IMR-90 (cell line): ENCODE results near the gene PF4V1. TPM values are rescaled to one million over a fixed set of nuclear protein-coding genes. Genes with fewer than 3 reads are reported as not detected.

Source experiments
- ATAC-seq: fragments of 200-7000 bp; cut with Tn5 transposase; 2 replicates; pipeline ENCODE4 v1.9.1; 2020; ENCODE audit warnings: low read depth, mild to moderate bottlenecking, moderate library complexity
- BruUV-seq: library from RNA; stranded (reverse); fragments of 400-500 nt; replicated peaks from 2 replicates; lab custom pipeline; 2021; lab: Mats Ljungman, UMichigan
- CTCF ChIA-PET: fragments of 300-600 bp; formaldehyde crosslinking; extraction: SDS; loops from one replicate; lab custom pipeline; 2021; ENCODE audit warnings: antibody characterized with exemption; lab: Yijun Ruan, JAX
- POLR2A ChIA-PET: fragments of 300-600 bp; sonication (Branson Sonifier 250); formaldehyde crosslinking; loops from one replicate; lab custom pipeline; 2022; ENCODE audit warnings: antibody characterized with exemption; ENCODE audit not compliant: unreplicated experiment; lab: Charles Lee
- DNase-seq: peaks from one replicate; pipeline ENCODE4 v3.0.0; 2013
- H2AFZ ChIP-seq: replicated peaks from 2 replicates; pipeline ENCODE3; 2013; ENCODE audit warnings: low read length, mild to moderate bottlenecking; ENCODE audit not compliant: poor library complexity
- H2AK5ac ChIP-seq: 2 replicates; pipeline ENCODE4 v1.6.1; 2013; ENCODE audit warnings: low read depth, low read length, inconsistent platforms
- H2AK9ac ChIP-seq: replicated peaks from 2 replicates; pipeline ENCODE3; 2013; ENCODE audit warnings: mild to moderate bottlenecking, low read depth, low read length, moderate library complexity; ENCODE audit not compliant: poor library complexity
- H2BK120ac ChIP-seq: 2 replicates; pipeline ENCODE4 v1.6.1; 2013; ENCODE audit warnings: low read depth, low read length, inconsistent platforms
- H2BK15ac ChIP-seq: 3 replicates; pipeline ENCODE4 v1.6.1; 2013; ENCODE audit warnings: low read depth, low read length, inconsistent platforms
- H2BK20ac ChIP-seq: 2 replicates; pipeline ENCODE4 v1.6.1; 2013; ENCODE audit warnings: low read depth, mild to moderate bottlenecking, inconsistent platforms, low read length, moderate library complexity
- H2BK5ac ChIP-seq: 2 replicates; pipeline ENCODE4 v1.6.1; 2013; ENCODE audit warnings: mild to moderate bottlenecking, low read depth, low read length, inconsistent platforms; ENCODE audit not compliant: poor library complexity, severe bottlenecking
- H3K14ac ChIP-seq: replicated peaks from 2 replicates; pipeline ENCODE4 v1.6.1; 2013; ENCODE audit warnings: low read depth, low read length, inconsistent platforms
- H3K18ac ChIP-seq: 2 replicates; pipeline ENCODE4 v1.6.1; 2013; ENCODE audit warnings: low read depth, low read length, control low read depth
- H3K23ac ChIP-seq: 2 replicates; pipeline ENCODE4 v1.6.1; 2013; ENCODE audit warnings: low read depth, low read length, inconsistent platforms
- H3K27ac ChIP-seq: 2 replicates; pipeline ENCODE4 v1.5.1; 2013; ENCODE audit warnings: mild to moderate bottlenecking, control low read depth, low read length; ENCODE audit not compliant: insufficient read depth
- H3K27me3 ChIP-seq: 2 replicates; pipeline ENCODE4 v1.6.1; 2013; ENCODE audit warnings: low read length; ENCODE audit not compliant: control insufficient read depth, insufficient read depth
- H3K36me3 ChIP-seq: 2 replicates; pipeline ENCODE4 v1.6.1; 2013; ENCODE audit warnings: low read length, mixed read lengths; ENCODE audit not compliant: control insufficient read depth, insufficient read depth
- H3K4ac ChIP-seq: 2 replicates; pipeline ENCODE4 v1.6.1; 2013; ENCODE audit warnings: low read depth, low read length, inconsistent platforms
- H3K4me1 ChIP-seq: 2 replicates; pipeline ENCODE4 v1.6.1; 2013; ENCODE audit warnings: low read length, mixed read lengths; ENCODE audit not compliant: control insufficient read depth, insufficient read depth
- H3K4me2 ChIP-seq: 2 replicates; pipeline ENCODE4 v1.6.1; 2013; ENCODE audit warnings: low read depth, mild to moderate bottlenecking, control low read depth, low read length, moderate library complexity
- H3K4me3 ChIP-seq: 2 replicates; pipeline ENCODE4 v1.5.1; 2013; ENCODE audit warnings: low read depth, mild to moderate bottlenecking, control low read depth, low read length, moderate library complexity; ENCODE audit not compliant: insufficient read depth
- H3K56ac ChIP-seq: 2 replicates; pipeline ENCODE4 v1.6.1; 2013; ENCODE audit warnings: low read length, inconsistent platforms; ENCODE audit not compliant: insufficient read depth; ENCODE audit errors: extremely low read depth
- H3K79me1 ChIP-seq, 2 experiments: 2 replicates each; pipeline ENCODE4 v1.6.1; 2013; ENCODE audit warnings: low read length in 2 of 2, inconsistent platforms in 1 of 2, low read depth in 1 of 2
- H3K9ac ChIP-seq: 2 replicates; pipeline ENCODE4 v1.6.1; 2013; ENCODE audit warnings: low read depth, low read length, control low read depth
- H3K9me1 ChIP-seq: 2 replicates; pipeline ENCODE4 v1.6.1; 2013; ENCODE audit warnings: low read length, inconsistent platforms; ENCODE audit not compliant: insufficient read depth
- H3K9me3 ChIP-seq: 2 replicates; pipeline ENCODE4 v1.6.1; 2013; ENCODE audit warnings: low read length; ENCODE audit not compliant: control insufficient read depth, insufficient read depth
- H4K20me1 ChIP-seq: 2 replicates; pipeline ENCODE4 v1.6.1; 2013; ENCODE audit warnings: low read length, inconsistent platforms; ENCODE audit not compliant: insufficient read depth
- H4K5ac ChIP-seq: 2 replicates; pipeline ENCODE4 v1.6.1; 2013; ENCODE audit warnings: mild to moderate bottlenecking, low read depth, low read length, control low read depth
- H4K8ac ChIP-seq, 2 experiments: 2 replicates each; pipeline ENCODE4 v1.6.1; 2013; ENCODE audit warnings: low read depth in 2 of 2, low read length in 2 of 2, control low read depth in 1 of 2, inconsistent platforms in 1 of 2
- H4K91ac ChIP-seq: 2 replicates; pipeline ENCODE4 v1.6.1; 2013; ENCODE audit warnings: low read depth, low read length, inconsistent platforms; ENCODE audit not compliant: insufficient read depth
- BHLHE40 ChIP-seq: fragments of 150-350 bp; IDR thresholded peaks from 2 replicates; pipeline ENCODE4 v1.6.1; 2016; ENCODE audit warnings: mild to moderate bottlenecking, low read depth, low read length
- CEBPB ChIP-seq: IDR thresholded peaks from 2 replicates; pipeline ENCODE4 v1.6.1; 2012; ENCODE audit warnings: low read depth, low read length, improper control_type of control experiment
- CHD1 ChIP-seq: IDR thresholded peaks from 2 replicates; pipeline ENCODE4 v1.6.1; 2012; ENCODE audit warnings: low read depth, low read length, improper control_type of control experiment
- CTCF ChIP-seq: conservative IDR thresholded peaks from 2 replicates; pipeline ENCODE4 v1.5.1; 2012; ENCODE audit warnings: mild to moderate bottlenecking, low read depth, low read length, improper control_type of control experiment
- FOS ChIP-seq: fragments of 150-350 bp; IDR thresholded peaks from 2 replicates; pipeline ENCODE4 v1.6.1; 2016; ENCODE audit warnings: low read depth, low read length
- MAFK ChIP-seq: IDR thresholded peaks from 2 replicates; pipeline ENCODE4 v1.6.1; 2012; ENCODE audit warnings: low read depth, low read length, improper control_type of control experiment
- MAZ ChIP-seq: IDR thresholded peaks from 2 replicates; pipeline ENCODE4 v1.6.1; 2012; ENCODE audit warnings: low read depth, mild to moderate bottlenecking, low read length, improper control_type of control experiment, moderate library complexity, borderline replicate concordance
- MXI1 ChIP-seq: IDR thresholded peaks from 2 replicates; pipeline ENCODE4 v1.6.1; 2012; ENCODE audit warnings: low read depth, mild to moderate bottlenecking, low read length, moderate library complexity, borderline replicate concordance
- NFE2L2 ChIP-seq: fragments of 150-350 bp; IDR thresholded peaks from 2 replicates; pipeline ENCODE4 v1.6.1; 2016; ENCODE audit warnings: low read depth, mild to moderate bottlenecking, low read length
- POLR2A ChIP-seq: IDR thresholded peaks from 2 replicates; pipeline ENCODE4 v1.6.1; 2012; ENCODE audit warnings: mild to moderate bottlenecking, low read depth, low read length
- RAD21 ChIP-seq: IDR thresholded peaks from 2 replicates; pipeline ENCODE4 v1.6.1; 2012; ENCODE audit warnings: low read length, improper control_type of control experiment
- RCOR1 ChIP-seq: IDR thresholded peaks from 2 replicates; pipeline ENCODE4 v1.6.1; 2012; ENCODE audit warnings: mild to moderate bottlenecking, low read length, improper control_type of control experiment; ENCODE audit not compliant: insufficient replicate concordance
- RFX5 ChIP-seq: IDR thresholded peaks from 2 replicates; pipeline ENCODE4 v1.8.0; 2012; ENCODE audit warnings: low read depth, mild to moderate bottlenecking, low read length, moderate library complexity
- SMC3 ChIP-seq: fragments of 150-350 bp; IDR thresholded peaks from 2 replicates; pipeline ENCODE4 v1.6.1; 2016; ENCODE audit warnings: low read depth, mild to moderate bottlenecking, antibody characterized with exemption, low read length, moderate library complexity
- USF2 ChIP-seq: fragments of 150-350 bp; IDR thresholded peaks from 2 replicates; pipeline ENCODE4 v1.6.1; 2017; ENCODE audit warnings: mild to moderate bottlenecking, antibody characterized with exemption, low read length, low read depth
- WGBS, 2 experiments: methylation state at CpG; one replicate each; pipeline versions ENCODE4 v1.1.5 to v1.1.7; 2013; ENCODE audit warnings: missing lambda C conversion rate in 2 of 2; ENCODE audit not compliant: insufficient read length in 1 of 2; ENCODE audit errors: extremely low coverage in 2 of 2; 5-methylcytosine and 5-hydroxymethylcytosine counted together
- dilution Hi-C: fragments of 300-500 bp; cut with HindIII; formaldehyde crosslinking; loops from one replicate; pipeline ENCODE4 v1.14.3; 2018; ENCODE audit warnings: low sequenced_read_pairs; ENCODE audit not compliant: unreplicated experiment
- in situ Hi-C: fragments of 300-500 bp; cut with MboI; formaldehyde crosslinking; loops from 3 replicates; pipeline ENCODE4 v1.14.3; 2019; ENCODE audit warnings: low sequenced_read_pairs, inconsistent platforms, mixed read lengths
- intact Hi-C: fragments of 100-400 bp; cut with micrococcal nuclease; formaldehyde crosslinking; loops from 2 replicates; pipeline ENCODE4 v1.10.0; 2022
- polyA plus RNA-seq, 3 experiments: library from polyadenylated mRNA; depleted of rRNA; stranded (reverse); fragments of >200 nt; gene quantifications; 2 replicates each; pipeline ENCODE4 v1.2.3, GENCODE V29; 2012; ENCODE audit warnings: low replicate concordance in 1 of 3
- total RNA-seq: library from RNA; depleted of rRNA; stranded (reverse); fragments of >200 nt; gene quantifications from 2 replicates; pipeline ENCODE4 v1.2.3, GENCODE V29; 2012
- TF ChIP-seq, protein P1 (sequence below): fragments of 150-350 bp; IDR thresholded peaks from 2 replicates; pipeline ENCODE4 v1.6.1; 2016; ENCODE audit warnings: low read depth, mild to moderate bottlenecking, low read length, moderate library complexity, borderline replicate concordance

The PF4V1 gene
- total and polyA plus RNA-seq, 2 of the 4 experiments (the other 2 are of a cell fraction) = not detected

DNA sequence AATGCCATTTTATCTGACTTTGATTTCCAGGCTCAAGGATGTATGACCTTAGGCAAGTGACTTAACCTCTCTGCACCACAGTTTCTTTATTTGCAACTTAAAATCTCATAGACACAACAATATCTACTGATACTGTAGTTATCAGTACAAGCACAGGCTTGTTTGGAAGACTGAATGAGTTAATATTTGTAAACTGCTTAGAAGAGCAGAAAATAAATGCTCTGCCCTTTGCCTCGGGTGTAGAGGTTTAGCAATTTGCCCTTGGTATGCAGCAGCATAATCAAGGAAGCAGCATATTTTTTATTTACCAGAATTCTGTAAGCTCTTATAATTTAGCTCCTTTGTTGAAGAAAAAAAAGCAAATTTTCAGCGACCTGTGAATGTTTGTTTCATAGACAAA, 13.2 kb downstream of the PF4V1 start:
- in situ Hi-C loops = no loop called here
- no peak overlapping the region for H2BK120ac ChIP-seq
- CTCF ChIA-PET = interaction anchor here (1.7 kb wide), 1 partner anchor 137 kb away, joined by 4 read pairs; no protein-coding TSS in a partner anchor

More for the DNA sequence above, 13.2 kb downstream of the PF4V1 start:
- no peak overlapping the region for H3K9ac ChIP-seq
- H3K4ac ChIP-seq = no peak overlapping the region
- no peak overlapping the region for H3K27ac ChIP-seq
- dilution Hi-C loops = no loop called here
- intact Hi-C loops = loop anchor here (10.0 kb wide), 2 partner anchors 169 to 269 kb away; partner anchors contain the start of gene CXCL3
- H2AK9ac ChIP-seq = no peak overlapping the region
- DNase-seq (no peak), ATAC-seq (no peak)
- H2BK20ac ChIP-seq = no peak overlapping the region
- TF ChIP-seq POLR2A (no peak), MAFK (no peak), NFE2L2 (no peak), CEBPB (no peak), RFX5 (no peak), SMC3 (no peak), RCOR1 (no peak), FOS (no peak), RAD21 (no peak), CHD1 (no peak), USF2 (no peak), BHLHE40 (no peak), CTCF (no peak), MXI1 (no peak), MAZ (no peak)
- TF ChIP-seq, protein P1, sequence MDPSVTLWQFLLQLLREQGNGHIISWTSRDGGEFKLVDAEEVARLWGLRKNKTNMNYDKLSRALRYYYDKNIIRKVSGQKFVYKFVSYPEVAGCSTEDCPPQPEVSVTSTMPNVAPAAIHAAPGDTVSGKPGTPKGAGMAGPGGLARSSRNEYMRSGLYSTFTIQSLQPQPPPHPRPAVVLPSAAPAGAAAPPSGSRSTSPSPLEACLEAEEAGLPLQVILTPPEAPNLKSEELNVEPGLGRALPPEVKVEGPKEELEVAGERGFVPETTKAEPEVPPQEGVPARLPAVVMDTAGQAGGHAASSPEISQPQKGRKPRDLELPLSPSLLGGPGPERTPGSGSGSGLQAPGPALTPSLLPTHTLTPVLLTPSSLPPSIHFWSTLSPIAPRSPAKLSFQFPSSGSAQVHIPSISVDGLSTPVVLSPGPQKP = no peak
- H4K8ac ChIP-seq = no peak overlapping the region
- H3K36me3 ChIP-seq = no peaks in the 10 kb centered on the region
- H3K23ac ChIP-seq = no peak overlapping the region
- peaks cover 10% of the 10 kb centered on the region for H3K4me1 ChIP-seq
- H3K27me3 ChIP-seq = peaks cover 41% of the 10 kb centered on the region
- no CpG with 5 or more reads among the region's 2 CpGs for whole genome bisulfite sequencing, 2 experiments
- H2AFZ ChIP-seq = no peak overlapping the region
- no peak overlapping the region for H3K18ac ChIP-seq
- no peak overlapping the region for H3K4me2 ChIP-seq
- no peaks in the 10 kb centered on the region for H4K20me1 ChIP-seq
- H3K56ac ChIP-seq = no peak overlapping the region
- no peak overlapping the region for H2BK5ac ChIP-seq
- POLR2A ChIA-PET = no interaction called here
- no peak overlapping the region for H3K4me3 ChIP-seq
- no peak overlapping the region for H4K91ac ChIP-seq
- H3K14ac ChIP-seq = no peak overlapping the region
- H2AK5ac ChIP-seq = no peak overlapping the region
- H3K79me1 ChIP-seq = no peaks in the 10 kb centered on the region
- no TSS peak for BruUV-seq
- no peak overlapping the region for H4K5ac ChIP-seq
- H3K9me3 ChIP-seq = no peaks in the 10 kb centered on the region
- peaks cover 2% of the 10 kb centered on the region for H3K9me1 ChIP-seq
- H2BK15ac ChIP-seq = no peak overlapping the region
